Nucleus accumbens (tissue), 56 donors: ENCODE results near the gene RALGPS1.

Experiments used
- DNase-seq, 56 donors: peaks; one replicate each; lab custom pipeline; 2025; lab: John Stamatoyannopoulos, UW

Gene RALGPS1

DNA sequence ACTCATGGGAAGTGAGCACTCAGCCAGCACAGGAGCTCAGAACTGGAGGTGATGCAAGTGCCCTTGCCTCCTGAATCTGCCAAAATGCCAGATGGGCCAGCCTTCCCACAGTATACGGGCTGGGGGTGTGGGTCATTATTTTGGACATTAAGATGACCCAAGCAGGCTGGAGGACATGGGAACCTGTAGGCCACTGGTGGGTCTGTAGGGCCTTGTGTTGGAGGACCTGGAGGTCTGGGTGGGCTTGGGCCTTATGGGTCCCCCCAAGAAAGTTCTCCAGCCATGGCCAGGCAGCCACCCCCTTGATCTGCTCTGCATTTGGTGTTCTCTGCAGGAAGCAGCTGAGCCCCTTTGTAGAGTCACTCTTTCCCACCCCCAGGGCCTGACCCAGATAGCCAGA lies 278.9 kb downstream of the RALGPS1 start:
- DNase-seq: no peak

DNA sequence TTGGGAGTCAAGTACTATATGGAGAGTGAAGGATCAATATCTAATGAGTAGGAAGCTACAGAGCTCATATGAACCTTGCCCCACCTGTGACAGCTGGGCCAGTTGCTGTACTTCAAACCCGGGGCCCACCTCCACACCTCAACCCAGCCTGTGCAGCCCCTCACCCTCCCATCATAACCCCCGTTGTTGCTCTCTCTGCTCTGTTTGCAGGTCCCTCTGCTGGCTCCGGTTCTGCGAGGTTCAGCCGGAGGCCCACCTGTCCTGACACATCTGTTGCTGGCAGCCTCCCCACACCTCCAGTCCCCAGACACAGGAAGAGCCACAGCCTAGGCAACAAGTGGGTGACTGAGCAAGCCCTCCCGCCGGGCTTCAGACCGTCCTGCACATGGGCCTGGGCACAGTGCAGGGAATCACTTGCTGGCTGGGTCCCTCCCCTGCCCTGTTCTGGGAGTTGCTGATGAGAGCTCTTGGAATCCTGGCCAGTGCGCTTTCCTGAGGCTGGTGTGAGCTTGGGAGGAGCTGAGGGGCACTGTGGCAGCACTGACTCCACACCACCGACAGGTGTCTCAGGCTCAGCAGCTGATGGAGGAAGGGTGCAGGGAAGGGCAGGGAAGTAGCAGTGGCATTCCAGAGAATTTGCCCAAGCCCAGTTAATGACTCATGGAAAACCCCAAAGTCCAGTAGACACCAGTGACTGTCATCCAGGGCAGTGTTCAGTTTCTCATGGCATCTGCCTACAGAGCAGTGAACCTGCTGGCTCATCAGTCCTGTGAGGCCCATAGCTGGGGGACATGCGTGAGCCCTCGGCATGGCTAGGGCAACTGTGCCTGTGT lies 280.5 kb downstream of the RALGPS1 start:
- no peak for DNase-seq

DNA sequence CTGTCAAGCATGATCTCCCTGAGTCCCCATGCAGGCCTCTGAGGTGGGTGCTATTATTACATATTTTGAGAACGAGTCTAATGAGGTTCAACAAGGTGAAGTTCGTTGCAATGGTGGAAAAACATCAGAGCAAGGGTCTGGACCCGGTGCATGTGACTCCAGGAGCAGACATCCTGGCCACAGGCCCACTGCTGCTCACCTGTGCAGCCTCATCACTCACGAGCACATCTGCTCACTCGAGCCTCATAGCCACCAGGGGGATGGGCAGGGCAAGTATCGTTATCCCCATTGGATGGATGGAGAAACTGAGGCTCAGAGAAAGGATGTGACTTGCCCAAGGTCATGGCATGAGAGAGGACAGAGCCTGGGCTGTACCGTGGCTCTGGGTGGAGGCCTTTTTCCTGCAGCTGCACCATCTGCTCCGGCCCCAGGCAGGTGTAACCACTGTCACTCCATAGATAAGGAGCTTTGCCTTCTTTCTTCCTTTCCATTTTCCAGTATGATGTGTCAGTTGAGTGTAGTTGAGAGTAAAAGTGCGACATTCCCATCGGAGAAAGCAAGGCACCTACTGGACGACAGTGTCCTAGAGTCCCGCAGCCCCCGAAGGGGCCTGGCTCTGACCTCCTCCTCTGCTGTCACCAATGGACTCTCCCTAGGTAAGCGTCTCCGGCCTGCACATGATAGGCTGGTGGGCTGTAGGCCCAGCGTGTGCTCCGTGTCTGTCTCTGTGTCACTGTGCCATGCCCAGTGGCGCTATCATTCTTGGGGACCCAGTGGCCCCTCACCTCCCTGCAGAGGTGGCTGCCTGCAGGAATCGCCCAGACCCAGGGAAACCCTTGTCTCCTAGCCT lies 281.6 kb downstream of the RALGPS1 start:
- no peak for DNase-seq

DNA sequence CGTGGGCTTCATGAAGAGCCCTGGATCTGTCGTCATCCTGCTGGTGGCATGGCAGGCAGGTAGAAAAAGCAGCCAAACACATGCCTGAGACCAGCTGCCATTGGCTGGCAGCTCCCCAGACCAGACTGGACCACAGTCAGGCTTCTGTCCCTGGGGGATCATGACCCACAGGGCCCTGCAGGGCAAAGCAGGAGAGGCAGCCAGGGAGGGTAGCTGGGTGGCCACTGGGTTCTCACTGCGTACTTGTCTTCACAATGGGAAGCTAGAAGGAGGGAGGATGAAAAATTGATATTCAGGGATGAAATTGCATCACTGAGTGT lies 282.2 kb downstream of the RALGPS1 start:
- no peak for DNase-seq

DNA sequence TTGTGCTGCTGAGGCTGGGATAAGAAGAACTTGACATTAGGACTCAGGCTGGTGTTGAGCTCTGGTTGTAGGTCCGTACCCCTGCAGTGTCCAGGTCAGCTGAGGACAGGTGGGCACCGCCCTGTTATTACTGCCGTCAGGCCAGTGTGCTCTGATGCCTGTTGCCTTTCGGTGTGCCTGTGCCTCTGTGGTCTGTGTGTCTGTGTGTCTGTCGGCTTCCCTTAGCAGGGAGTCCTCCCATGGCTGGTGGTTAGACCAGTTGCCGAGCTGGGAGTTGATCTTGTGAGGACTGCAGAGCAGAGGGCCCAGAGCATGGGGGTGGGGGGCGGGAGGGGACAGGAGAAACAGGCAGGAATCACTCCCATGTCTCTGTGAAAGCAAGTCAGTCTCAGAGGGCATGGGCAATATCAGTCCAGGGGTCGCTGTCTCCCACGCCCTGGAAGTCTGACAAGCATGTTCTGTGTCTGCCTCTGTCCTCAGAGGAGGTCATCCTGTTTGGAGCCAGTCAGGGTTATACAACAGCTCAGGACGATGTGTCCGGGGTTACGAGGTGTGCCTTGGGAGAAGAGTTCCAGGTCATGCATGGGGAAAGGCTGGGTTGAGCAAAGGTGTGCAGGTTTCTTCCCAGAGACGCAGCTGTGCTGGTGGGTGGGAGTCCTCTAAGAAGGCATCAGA lies 282.7 kb downstream of the RALGPS1 start:
- no peak for DNase-seq

DNA sequence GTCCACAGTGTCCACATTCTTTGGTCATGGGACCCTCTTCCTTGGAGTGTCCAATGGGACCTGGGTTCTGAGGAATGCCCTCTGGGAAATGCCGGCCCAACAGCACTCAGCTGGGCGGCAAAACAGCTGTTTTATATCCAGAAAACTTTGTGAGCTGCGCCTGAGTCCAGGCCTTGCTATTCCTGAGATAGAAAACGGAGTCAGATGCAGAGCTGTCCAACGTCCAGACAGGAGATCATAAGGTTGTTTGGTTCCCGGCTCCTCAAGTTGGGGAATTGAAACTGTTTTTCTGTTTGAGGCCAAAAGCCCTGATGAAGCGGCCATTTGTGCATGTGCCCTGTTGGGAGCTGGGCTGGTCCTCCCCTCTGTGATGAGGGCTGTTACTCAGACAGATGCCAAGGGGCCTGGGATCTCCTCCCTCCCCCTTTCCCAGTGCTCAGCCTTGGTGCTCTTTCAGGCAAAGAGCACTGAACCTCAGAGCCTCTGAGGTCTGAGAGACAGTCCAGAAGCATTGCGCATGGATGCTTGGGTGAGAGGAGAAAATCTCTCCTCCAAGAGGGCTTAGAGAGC lies 283.4 kb downstream of the RALGPS1 start:
- DNase-seq: no peak

DNA sequence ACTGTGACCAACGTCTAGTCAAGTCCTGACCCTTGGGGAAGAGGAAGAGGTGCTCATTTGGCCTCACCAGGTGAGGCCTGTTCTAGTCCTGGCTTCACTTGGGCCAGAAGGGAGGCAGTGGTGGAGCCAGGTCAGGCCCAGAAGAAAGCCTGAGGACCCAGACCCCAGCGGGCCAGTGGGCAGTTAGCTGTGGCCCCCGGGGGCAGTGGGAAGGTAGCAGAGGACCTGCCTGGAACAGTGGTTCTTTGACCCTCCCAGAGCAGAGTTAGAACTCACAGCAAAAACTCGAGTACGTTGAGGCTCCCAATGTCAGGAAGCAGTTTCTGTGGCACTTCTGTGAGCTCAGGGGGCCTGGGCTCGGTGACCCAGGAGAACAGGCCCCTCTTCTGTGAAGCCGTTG lies 284.0 kb downstream of the RALGPS1 start:
- no peak for DNase-seq

DNA sequence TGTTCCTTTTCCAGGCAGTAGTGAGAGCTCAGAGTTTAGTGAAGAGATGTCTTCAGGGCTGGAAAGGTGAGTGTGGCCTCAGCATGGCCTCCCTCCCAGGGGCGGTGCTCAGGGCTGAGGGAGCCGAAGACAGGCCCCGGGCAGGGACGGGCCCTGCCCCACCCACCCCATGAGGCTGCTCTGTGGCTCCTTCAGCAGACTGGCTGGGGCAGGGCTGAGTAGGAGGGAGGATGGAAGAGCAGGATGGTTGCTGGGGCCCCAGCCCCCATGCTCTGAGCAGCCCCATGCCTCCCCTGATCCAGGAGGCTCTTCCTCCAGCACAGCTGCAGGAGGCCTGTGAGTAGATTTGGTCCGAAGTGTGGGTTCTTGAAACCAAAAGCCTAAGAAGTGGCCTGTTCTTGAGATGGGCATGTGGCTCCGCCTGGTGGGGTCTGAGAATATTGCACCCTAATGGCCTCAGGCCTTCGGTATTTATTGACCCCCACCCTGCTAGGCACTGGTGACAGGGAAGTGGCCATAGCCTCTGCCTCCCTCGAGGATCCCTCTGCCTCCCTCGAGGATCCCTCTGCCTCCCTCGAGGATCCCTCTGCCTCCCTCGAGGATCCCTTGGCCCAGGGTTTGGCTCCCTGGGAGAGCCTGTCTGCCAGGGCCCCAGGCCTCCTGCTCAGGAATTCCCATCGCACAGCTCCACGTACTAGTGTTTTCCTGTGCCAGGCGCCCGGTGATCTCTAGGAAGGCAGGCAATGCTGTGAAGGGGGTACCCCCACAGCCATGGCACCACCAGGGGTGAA lies 284.6 kb downstream of the RALGPS1 start:
- DNase-seq: peak in 49 of 56 donors; percentile 10 to 88 (median 56)

DNA sequence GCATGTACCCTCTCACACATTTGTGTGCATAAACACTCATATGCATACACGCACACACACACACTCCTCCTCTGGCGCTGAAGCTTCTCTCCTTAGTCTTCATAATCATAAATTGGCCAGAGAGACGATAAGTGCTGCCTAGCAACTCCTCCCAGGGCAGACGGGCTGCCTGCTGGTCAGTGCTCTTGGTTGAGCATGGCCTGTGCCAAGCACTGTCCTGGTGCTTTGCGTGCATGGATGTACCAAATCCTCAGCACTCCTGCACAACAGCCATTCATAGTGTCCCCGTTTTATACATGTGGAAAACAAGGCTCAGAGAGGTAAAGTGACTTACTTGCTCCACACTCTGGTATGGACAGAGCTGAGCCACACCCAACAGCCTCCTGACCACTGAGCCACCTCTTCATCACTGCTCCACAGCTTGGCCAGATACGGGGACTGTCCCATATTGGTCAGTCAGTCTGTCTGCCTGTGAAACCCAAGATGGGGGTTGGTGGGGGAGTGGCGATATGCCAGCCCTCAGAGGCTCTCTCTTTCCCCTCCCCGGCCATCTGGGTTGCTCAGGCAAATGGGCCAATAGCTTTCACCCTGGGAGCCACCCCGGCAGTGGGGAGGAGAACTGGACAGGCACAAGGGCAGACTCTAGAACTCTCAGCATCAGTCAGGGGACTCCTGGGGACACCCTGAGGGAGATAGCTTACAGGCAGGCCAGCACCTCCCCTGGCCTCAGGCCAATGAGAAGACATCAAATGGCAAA lies 285.7 kb downstream of the RALGPS1 start:
- DNase-seq: no peak

DNA sequence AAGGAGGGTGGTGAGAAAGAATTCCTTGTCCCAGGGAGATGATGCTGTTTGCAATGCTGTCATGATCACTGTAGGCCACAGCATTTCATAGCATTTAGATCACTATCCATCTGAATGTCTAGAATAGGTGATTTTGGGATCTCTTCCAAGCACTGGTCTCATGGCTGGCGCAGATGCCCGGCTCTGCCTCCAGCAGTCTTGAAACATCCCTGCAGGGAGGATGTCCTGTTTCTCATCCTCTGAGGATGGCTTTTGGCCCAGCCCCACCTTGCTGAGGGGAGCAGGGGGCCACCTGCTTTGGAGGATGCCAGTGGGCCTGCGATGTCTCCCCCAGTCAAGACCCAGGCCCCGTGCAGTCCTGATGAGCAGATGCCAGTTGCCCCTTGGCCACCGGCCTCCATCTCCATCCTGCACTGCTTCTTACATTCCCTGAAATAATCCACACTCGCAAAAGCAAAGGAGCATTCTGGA lies 286.5 kb downstream of the RALGPS1 start:
- no peak for DNase-seq

DNA sequence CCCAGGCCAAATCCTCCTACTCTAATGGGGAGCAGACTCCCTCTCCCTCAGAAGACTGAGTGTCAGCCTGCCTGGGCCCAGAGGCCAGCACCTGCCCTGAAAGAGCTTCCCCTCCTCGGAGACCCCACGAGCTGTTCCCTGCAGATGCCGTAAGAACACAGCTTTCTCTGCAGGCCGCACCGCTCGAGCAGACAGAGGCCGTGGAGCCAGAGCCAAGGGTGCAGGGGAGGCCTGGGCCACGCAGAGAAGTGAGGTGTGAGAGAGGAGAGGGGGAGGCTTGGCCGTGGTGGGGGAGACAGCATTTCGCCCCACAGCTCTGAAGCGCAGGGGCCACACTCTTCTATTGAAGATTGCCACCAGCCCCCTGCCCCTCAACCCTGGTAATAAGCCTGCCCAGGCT lies 287.1 kb downstream of the RALGPS1 start:
- DNase-seq: no peak

DNA sequence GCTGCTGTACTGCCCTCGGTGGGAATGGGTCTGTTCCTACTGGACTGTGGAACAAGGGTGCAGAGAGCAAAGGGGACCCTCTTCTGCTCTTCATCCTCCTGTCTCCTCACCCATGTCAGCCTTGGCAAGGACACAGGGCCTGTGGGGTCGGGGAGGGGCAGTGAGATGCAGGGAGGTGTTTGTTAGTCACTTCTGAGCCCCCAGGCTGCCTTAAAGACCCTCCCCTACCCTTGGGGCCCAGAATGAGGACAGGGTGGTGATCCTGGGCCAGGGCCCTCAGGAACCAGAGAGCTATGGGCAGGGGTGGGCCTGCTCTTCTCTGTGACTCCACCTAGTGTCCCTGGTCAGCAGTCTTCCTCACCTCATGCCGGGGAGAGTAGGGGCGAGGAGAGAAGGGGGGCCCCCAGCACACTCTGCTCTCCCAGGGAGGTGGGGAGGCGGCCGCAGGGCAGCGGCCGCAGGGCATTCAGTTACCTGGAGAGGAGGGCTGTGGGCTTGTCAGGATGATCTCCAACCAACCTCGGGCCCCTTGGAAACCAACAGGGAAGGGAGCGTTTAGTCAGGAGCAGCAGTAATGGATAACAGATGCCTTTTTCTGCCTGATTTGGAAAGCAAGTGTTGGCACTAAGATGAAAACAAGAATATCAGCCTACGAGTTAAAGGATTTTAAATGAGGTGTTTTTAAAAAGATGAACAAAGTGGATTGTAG lies 288.0 kb downstream of the RALGPS1 start:
- no peak for DNase-seq

DNA sequence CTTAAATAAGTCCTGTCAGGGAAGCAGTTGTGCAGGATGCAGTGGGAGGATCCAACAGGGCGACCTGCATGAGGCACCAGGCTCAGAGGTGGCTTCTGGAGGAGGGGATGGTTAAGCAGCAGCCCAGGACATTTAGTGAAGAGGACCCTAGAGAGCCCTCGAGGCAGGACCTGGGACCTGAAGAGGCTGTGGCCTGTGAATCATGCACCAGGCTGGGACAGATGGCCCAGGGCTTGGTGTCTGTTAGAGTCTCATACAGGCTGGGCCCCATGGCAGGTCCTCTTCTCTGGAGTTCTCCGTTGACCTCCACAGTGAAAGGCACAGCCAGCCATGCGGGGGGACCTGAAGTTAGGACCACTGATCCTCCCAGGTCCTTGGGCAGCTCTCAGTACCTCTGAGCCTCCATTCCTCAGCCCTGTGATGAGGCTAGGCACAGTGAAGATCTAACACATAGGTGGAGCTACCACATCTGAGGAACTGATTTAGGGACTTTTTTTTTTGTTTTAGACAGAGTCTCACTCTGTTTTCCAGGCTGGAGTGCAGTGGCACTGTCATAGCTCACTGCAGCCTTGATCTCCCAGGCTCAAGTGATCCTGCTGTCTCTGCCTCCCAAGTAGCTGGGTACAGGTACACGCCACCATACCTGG lies 289.2 kb downstream of the RALGPS1 start:
- no peak for DNase-seq

DNA sequence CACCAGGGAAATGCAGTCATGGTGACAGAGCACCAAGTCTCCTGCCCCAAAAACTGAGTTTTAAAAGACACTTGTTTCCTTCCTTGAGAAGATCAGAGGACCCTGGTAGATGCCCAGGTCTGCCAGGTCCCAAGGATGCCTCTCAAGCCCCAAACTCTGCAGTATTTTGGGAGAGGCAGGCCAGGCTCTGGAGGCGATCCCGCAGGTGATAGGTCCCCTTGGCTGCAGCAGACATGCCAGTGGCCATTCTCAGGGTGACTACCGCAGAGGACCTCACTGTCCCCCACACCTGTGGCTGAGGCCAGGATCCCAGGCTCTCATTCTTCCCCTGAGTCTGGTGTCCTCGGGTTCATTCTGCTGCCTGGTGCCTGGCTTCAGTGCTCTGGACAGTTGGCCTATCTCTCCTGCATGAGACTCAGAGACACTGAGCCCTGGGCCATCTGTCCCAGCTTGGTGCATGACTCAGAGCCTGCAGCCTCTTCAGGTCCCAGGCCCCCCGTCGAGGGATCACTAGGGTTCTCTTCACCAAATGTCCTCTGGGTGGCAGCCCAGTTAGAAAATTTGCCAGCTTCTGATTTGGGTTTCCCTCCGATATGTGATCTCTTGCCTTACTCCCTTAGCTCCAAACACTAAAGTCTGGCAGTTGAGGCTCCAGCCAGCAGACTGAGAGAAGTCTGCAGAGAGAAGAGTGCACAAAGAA lies 290.3 kb downstream of the RALGPS1 start:
- peak in 7 of 56 donors; percentile 11 to 55 (median 17) for DNase-seq

DNA sequence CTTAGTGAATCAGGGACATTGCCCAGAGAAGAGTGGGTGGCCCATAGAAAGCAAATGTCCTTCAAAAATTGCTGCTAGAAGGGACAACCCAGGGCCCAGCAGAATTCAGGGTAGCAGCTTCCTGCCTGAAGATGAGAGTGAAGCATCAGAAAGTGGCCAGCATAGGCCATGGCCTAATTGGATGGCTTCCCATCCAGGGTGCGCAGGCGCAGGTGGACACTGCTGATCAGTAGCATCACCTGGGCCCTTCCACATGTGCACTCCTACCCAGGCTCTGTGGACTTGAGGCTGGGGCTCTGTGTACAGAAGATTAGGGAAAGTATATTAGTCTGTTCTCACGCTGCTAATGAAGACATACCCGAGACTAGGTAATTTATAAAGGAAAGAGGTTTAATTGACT lies 291.4 kb downstream of the RALGPS1 start:
- DNase-seq: no peak

DNA sequence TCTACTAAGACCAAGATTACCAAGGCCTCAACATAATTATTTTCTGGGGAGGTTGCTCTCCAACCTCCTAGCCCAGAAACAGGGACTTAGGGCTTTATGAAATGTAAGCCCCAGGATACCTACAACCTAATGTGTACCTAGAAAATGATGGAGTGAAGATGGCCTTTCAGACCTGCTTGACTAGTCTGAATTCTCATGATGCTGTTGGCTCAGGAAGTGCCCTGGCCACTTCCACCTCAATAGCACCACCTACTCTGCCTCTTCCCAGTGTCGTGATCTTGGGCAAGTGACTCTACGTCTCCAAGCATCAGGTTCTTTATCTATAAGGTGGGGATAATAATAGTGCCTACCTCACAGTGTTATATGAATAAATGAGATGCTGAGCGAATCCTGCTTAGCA lies 292.1 kb downstream of the RALGPS1 start:
- no peak for DNase-seq

DNA sequence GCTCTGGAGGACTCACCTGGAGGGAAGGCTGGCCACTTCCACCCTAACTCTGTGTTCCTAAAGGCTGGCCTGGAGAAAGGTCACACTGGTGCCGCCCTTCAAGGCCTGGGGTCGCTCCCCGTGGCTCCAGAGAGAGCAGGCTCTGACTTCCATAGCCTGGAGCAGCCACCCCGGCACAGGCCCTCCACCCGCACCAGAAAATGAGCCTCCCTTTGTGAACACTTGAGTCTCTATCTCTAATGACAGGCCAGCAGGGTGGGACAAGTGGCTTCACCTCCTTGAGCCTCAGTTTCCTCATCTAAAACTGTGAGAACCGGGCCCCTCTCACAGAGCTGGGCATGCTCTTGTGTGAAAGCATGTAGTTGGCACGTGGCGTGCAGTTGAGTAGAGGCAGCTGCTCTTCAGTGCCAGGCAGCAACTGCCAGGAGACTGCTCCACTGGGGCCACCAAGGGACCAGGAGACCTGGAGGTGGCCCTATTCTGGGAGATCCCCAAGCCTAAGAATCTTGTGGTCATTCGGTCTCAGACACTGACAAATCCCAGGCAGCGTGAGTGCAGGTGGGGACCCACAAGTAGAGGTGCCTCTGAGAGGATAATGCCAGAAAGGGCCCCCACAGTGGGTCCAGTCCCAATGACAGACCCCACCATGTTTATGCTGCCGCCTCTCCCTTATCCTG lies 293.3 kb downstream of the RALGPS1 start:
- no peak for DNase-seq
